ENCODE measurements around the gene TSTD2. TPM values are rescaled to one million over a fixed set of nuclear protein-coding genes. Genes with fewer than 3 reads are reported as not detected.

TSTD2 gene
- polyA plus RNA-seq, 1 of the 3 experiments (the other 2 are of a cell fraction), result 11.5 TPM

DNA sequence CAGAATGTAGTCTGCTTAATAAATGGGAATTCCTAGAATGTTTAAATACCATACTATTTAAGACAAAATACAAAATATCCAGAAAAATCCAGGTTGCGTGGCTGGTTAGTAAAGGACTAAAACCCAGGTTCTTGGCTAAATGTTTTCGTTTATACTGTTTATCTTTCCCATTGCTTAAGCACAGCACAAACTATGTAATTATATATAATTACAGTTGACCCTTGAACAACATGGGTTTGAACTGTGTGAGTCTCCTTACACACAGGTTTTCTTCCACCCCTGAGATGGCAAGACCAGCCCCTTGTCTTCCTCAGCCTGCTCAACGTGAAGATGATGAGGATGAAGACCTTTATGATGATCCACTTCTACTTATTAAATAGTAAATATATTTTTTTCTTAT lies 39.2 kb upstream of the TSTD2 start:
- Histone ChIP-seq H3K9me3 (no peaks in the 10 kb centered on the region), H3K79me2 (ENCODE audit: insufficient read depth) (no peaks in the 10 kb centered on the region; the same call in 1 of the 2 replicates), H3K27ac (ENCODE audit: low read depth in 2 of 2, low read length in 1 of 2) (no peak overlapping the region), H3K27me3 (ENCODE audit: insufficient read depth) (no peaks in the 10 kb centered on the region), H3F3A (replicated peaks; ENCODE audit: insufficient read depth) (peaks cover 14% of the 10 kb centered on the region), H3K9ac (no peak overlapping the region), H3K4me1 (ENCODE audit: control insufficient read depth in 1 of 2, insufficient read depth in 2 of 2, low read depth in 1 of 2, low read length in 1 of 2) (no peaks in the 10 kb centered on the region), H3K36me3 (replicated peaks in 1 of 2; ENCODE audit: control insufficient read depth in 1 of 2, insufficient read depth in 2 of 2, low read length in 1 of 2) (peaks cover 79 to 96% of the 10 kb centered on the region in 2 experiments), H3K4me2 (no peak overlapping the region), H3K9me2 (no peaks in the 10 kb centered on the region), H3K4me3 (ENCODE audit: low read depth in 2 of 2, low read length in 1 of 2) (no peak overlapping the region), H2AFZ (ENCODE audit: low read depth) (no peak overlapping the region), H4K20me1 (ENCODE audit: insufficient read depth) (no peaks in the 10 kb centered on the region)
- 97% methylated on average over 3 of the region's 3 CpGs for WGBS (ENCODE audit: low lambda C conversion rate)
- CTCF ChIA-PET, result no interaction called here
- DNase-seq, result no peak
- POLR2A ChIA-PET, result no interaction called here
- TF ChIP-seq ELF1 (IDR thresholded peaks at IDR 0.05) (no peak), TEAD4 (IDR thresholded peaks at IDR 0.05; ENCODE audit: borderline replicate concordance, insufficient read depth) (no peak), YY1 (IDR thresholded peaks at IDR 0.05; ENCODE audit: low read depth) (no peak), TAF1 (IDR thresholded peaks at IDR 0.05; ENCODE audit: borderline replicate concordance, low read depth, low read length) (no peak), EP300 (IDR thresholded peaks at IDR 0.05; ENCODE audit: borderline replicate concordance in 1 of 2, low read depth in 1 of 2, low read length in 1 of 2) (no peak), FOXM1 (IDR thresholded peaks at IDR 0.05; ENCODE audit: low read depth) (no peak), TCF12 (IDR thresholded peaks at IDR 0.05) (no peak), RAD21 (IDR thresholded peaks at IDR 0.05; ENCODE audit: low read length) (no peak), RCOR1 (IDR thresholded peaks at IDR 0.05; ENCODE audit: low read length) (no peak), GABPA (IDR thresholded peaks at IDR 0.05; ENCODE audit: low read depth) (no peak), NFIC (IDR thresholded peaks at IDR 0.05; ENCODE audit: borderline replicate concordance) (no peak), RXRA (IDR thresholded peaks at IDR 0.05; ENCODE audit: borderline replicate concordance, low read depth) (no peak), GATA2 (CRISPR knock-in tag; IDR thresholded peaks at IDR 0.05) (no peak)
- TF ChIP-seq, protein P1, sequence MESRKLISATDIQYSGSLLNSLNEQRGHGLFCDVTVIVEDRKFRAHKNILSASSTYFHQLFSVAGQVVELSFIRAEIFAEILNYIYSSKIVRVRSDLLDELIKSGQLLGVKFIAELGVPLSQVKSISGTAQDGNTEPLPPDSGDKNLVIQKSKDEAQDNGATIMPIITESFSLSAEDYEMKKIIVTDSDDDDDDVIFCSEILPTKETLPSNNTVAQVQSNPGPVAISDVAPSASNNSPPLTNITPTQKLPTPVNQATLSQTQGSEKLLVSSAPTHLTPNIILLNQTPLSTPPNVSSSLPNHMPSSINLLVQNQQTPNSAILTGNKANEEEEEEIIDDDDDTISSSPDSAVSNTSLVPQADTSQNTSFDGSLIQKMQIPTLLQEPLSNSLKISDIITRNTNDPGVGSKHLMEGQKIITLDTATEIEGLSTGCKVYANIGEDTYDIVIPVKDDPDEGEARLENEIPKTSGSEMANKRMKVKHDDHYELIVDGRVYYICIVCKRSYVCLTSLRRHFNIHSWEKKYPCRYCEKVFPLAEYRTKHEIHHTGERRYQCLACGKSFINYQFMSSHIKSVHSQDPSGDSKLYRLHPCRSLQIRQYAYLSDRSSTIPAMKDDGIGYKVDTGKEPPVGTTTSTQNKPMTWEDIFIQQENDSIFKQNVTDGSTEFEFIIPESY (IDR thresholded peaks at IDR 0.05; ENCODE audit: borderline replicate concordance, low read depth), result no peak
- TF ChIP-seq, protein P2, sequence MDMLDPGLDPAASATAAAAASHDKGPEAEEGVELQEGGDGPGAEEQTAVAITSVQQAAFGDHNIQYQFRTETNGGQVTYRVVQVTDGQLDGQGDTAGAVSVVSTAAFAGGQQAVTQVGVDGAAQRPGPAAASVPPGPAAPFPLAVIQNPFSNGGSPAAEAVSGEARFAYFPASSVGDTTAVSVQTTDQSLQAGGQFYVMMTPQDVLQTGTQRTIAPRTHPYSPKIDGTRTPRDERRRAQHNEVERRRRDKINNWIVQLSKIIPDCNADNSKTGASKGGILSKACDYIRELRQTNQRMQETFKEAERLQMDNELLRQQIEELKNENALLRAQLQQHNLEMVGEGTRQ (IDR thresholded peaks at IDR 0.05; ENCODE audit: borderline replicate concordance, low read depth, low read length), result no peak
- TF ChIP-seq, protein P3, sequence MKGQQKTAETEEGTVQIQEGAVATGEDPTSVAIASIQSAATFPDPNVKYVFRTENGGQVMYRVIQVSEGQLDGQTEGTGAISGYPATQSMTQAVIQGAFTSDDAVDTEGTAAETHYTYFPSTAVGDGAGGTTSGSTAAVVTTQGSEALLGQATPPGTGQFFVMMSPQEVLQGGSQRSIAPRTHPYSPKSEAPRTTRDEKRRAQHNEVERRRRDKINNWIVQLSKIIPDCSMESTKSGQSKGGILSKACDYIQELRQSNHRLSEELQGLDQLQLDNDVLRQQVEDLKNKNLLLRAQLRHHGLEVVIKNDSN (IDR thresholded peaks at IDR 0.05; ENCODE audit: borderline replicate concordance, low read depth), result no peak
- TF ChIP-seq, protein P4, sequence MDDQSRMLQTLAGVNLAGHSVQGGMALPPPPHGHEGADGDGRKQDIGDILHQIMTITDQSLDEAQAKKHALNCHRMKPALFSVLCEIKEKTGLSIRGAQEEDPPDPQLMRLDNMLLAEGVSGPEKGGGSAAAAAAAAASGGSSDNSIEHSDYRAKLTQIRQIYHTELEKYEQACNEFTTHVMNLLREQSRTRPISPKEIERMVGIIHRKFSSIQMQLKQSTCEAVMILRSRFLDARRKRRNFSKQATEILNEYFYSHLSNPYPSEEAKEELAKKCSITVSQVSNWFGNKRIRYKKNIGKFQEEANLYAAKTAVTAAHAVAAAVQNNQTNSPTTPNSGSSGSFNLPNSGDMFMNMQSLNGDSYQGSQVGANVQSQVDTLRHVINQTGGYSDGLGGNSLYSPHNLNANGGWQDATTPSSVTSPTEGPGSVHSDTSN (IDR thresholded peaks at IDR 0.05), result no peak

All from SK-N-SH (cell line).